CD1c-positive myeloid dendritic cell (primary cell): ENCODE results near the gene SPOCK1.
A peak's percentile ranks its signal among the peaks of the same experiment; 100 is the strongest.
"Not testable (repeated sequence)": the region's sequence is repeated elsewhere in the genome, so short reads cannot be mapped to it uniquely, and the experiment has no call there.

Experiments used
- DNase-seq: peaks from one replicate; pipeline ENCODE4 v3.0.0-alpha.2; 2016; ENCODE audit errors: extremely low spot score

SPOCK1 gene

DNA sequence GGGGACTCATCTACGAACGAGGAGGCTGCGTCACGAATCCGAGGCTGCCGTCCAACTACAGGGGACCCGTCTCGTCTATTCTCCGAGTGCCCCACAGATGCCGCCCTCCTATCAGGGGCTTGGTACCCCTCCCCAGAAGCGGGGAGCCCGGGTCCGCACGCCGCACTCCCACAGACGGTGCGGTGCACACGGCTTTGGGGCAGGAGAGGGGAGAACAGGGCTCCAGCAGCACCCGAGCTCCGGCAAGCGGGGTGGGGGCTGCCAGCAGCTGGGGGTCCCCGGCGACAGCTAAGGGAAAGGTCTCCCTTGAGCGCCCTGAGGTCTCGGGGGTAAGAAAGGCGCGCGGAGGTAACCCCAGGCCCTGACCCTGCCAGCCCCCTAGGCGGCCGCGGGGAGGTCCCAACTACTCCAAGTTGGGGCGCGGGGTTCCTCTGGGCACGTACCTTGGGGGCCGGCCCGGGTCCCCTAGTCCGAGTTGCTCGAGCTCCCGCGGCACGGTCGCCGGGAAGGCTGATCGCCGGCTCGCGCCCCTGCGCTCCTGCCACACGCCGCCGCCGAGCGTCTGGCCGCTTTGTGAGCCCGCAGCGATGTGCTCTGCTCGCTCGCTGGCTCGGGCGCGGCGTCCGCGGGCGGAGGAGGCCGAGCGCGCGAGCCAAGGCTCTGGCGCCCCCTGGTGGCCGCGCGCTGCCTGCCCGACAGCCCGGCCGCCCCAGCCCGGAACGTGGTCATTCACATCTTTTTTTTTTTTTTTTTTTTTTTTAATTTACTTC is at the start of gene SPOCK1:
SPOCK1 (minus strand) TSS at position 591 of the 770 bp plus-strand sequence.
- peak; percentile 81 for DNase-seq

DNA sequence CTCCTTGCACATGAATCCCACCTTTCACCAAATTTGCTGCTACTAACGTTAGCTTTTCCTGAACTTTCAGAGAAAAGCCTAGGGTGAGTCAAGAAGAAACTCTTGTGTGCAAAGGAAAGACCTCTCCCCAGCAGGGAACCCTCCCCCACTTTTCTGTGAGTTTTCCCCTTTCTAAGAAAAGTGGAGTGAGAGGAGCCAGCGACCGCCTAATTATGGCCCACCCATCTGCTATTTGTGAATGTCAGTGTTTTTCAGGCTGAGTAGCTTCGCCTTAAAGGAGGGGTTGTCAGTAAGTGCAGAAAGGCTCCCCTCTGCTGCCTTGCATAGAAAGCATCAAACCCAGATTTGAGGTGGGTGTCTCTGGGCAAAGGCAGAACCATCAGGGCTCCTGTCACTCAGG is 46.8 kb upstream of the SPOCK1 start:
- no peak for DNase-seq

DNA sequence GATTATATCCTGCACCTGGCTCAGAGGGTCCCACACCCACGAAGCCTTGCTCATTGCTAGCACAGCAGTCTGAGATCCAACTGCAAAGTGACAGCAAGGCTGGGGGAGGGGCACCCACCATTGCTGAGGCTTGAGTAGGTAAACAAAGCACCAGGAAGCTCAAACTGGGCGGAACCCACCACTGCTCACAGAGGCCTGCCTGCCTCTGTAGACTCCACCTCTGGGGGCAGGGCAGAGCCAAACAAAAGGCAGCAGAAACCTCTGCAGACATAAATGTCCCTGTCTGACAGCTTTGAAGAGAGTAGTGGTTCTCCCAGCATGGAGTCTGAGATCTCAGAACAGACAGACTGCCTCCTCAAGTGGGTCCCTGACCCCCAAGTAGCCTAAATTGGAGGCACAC is 36.3 kb upstream of the SPOCK1 start:
- DNase-seq: not testable (repeated sequence)

DNA sequence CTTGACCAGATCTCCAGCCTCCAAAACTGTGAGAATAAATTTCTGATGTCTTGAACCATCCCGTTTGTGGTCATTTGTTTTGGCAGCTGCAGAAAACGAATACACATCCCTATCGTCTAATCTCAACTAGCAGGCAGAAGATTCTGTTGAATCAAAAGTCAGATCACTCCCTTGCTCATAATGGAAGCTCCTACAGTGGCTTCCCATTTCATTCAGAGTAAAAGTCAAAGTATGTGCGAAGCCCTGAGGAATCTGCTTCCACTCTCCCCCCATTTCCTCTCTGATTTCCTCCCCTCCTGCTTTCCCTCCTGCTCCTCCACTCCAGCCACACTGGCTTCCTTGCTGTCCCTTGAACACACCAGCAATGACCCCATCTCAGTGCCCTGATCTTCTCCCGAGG is 34.8 kb upstream of the SPOCK1 start:
- no peak for DNase-seq

DNA sequence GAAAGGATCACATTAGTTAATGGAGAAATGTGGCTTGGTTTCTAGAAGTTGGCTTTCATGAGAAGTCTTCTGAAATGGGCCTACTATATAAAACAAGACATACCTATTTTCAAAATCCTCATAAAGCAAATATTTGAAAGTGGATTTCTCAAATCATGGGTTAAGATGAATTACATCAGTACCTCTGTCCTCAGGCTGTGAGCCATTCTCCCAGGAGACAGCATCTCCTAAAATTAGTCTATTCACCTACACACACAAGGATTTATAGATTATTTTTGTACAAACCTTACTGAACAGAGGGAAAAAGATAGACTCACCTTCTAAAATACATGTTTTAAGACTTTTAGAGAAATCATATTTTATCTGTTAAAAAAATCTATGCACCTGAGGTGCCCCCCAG is 32.1 kb upstream of the SPOCK1 start:
- DNase-seq: no peak

DNA sequence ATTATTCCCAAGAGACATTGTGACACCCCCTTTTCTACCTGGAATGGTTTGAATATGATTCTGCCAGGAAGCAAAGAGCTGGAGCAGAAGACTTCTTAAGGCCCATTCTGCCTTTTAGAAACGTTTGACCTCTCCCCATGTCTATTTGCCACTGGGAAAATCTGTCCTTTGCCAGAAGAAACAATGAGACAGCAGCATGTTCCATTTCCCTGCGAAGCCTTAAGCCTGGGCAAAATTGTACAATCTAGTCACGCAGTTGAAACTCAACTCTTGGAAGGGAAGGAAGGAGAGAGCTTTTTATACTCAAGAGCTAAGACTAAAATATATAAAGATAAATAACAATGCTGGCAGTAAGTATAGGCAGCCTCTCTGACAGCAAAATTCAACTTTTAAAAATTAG is 22.1 kb upstream of the SPOCK1 start:
- DNase-seq: no peak

DNA sequence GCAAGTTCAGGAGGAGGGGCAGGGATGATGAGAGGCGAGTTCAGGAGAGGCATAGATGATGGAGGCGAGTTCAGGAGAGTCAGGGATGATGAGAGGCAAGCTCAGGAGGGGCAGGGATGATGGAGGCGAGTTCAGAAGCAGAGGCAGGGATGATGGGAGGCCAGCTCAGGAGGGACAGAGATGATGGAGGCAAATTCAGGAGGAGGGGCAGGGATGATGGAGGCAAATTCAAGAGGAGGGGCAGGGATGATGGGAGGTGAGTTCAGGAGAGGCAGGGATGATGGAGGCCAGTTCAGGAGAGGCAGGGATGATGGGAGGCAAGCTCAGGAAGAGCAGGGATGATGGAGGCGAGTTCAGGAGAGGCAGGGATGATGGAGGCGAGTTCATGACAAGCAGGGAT is 17.8 kb upstream of the SPOCK1 start:
- no peak for DNase-seq

DNA sequence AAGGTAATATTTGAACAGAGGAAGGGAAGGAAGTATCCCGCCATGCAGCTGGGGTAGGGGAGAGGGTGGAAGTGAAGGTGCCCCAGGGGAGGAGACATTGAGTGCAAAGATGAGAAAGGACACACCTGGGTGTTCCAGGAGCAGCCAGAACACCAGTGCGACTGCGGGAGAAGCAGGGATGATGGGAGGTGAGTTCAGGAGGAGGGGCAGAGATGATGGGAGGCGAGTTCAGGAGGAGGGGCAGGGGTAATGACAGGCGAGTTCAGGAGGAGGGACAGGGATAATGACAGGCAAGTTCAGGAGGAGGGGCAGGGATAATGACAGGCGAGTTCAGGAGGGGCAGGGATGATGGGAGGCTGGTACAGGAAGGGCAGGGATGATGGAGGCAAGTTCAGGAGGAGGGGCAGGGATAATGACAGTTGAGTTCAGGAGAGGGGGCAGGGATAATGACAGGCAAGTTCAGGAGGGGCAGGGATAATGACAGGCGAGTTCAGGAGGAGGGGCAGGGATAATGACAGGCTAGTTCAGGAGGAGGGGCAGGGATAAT is 17.2 kb upstream of the SPOCK1 start:
- no peak for DNase-seq

DNA sequence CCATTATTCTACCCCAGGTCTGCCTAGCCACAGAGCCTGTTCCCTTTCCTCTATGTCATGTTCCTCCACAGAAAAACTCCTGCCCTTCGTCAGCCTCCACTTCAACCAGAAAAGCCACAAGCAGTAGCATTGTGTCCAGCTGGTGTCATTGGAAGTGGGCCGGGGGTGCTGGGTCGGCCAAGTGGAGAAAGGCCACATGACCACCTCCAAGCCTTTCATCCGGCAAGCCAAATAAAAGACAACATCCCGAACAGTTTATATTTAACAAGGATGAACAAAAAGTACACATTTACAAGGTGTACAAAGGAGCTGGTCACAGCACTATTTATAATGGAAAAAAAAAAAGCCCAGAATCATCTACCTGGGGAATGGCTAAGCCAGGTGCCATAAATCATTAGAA is 16.1 kb upstream of the SPOCK1 start:
- no peak for DNase-seq

DNA sequence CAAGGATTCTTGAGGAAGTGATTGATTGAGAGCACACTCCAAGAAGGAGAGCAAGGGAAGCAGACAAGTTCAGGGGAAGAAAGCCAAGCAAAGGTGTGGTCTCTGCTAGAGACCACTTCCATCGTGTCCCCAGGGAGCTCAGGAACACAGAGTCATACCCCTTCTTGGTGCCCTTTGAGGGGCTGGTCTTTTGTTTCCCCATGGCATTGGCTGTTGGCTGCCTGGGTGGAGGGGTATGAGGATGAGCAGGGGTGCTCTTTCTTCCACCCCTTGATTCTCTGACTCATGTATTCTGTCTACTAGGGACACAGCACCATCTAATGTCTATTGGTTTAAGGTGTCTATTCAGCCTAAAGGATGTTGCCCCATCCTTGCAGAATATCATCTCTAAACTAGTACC is 11.5 kb upstream of the SPOCK1 start:
- DNase-seq: no peak

DNA sequence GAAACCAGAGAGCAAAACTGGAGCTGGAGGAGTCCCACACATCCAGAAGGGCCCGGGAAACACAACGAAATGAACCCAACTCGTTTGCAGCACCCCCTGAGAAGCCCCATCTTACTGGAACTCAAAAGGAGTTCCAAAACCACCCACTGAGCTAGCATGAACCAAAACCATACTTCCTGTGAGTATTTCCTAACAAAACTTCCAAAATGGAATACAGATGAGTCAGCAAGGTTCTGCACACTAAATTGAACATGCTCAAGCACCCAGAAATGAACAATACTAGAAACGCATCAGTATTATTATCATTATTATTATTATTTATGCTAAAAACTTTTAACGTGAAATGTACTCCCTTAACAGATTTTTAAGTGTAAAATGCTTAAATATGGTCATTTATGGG is 8.0 kb upstream of the SPOCK1 start:
- no peak for DNase-seq

DNA sequence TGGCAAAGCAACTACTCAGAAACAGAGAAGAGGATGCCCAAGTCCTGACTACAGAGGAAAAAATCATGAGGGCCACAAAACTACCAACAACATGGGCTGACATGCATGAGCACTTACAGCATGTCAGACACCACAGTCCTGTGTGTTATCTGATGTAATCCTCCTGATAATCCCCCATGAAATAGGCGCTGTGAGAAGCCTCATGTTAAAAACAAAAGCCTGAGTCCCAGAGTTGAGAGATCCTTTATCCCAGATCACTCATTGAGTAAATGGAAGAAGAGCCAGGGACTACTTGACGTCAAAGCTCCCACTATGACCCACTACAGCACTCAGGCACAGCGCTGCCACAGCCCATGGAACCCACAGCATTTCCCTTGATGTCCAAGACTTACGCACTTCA is 7.2 kb upstream of the SPOCK1 start:
- DNase-seq: no peak

DNA sequence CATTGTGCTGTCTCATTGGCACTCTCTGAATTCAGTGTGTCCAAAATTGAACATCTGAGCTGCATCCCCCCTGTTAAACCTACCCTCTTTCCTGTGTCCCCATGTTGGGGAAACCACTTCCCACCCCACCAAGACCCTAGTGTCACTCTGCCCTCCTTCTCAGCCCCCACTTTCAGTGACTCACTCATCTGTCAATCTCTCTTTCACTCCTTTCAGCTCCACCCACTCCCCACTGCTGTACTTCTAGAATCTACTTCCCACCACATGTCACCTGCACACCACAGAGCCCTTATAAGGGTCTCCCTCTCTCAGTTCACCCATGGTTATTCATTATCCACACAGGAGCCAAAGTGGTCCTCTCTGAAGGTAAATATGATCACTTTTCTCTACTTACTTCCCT is 5.8 kb upstream of the SPOCK1 start:
- DNase-seq: no peak

DNA sequence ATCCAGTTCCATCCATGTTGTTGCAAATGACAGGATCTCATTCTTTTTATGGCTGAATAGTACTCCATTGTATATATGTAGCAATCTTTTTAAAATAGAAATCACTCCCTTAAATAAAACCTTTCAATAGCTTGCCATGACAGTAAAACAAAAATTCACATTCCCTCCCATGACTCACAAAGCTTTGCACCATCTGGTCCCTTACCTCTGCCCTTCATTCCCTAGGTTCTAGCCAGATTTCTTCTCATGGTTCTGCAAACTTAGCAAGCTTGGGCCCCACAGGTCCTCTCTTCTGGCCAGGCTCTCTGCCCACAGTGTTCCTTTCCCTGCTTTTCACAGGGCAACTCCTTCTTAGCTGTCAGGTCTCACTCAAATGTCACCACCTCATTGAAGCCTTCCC is 4.3 kb upstream of the SPOCK1 start:
- DNase-seq: no peak

DNA sequence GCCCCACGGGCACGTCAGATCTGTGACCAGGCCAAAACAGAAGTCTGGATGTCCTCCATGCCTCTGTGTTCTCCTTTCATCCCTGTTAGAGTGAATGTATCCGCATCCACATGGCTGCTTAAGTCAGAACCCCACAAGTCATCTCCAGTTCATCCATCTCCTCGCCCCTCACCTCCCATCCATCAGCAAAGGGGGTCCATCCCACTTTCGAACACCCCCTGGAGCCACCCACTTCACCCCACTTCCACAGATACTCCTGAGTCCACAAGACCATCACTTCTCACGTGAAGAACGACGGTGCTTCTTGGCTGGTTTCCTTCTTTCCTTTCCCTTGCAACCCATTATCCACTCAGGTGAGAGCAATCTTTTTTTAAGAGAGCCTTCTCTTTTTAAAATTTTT is 3.5 kb upstream of the SPOCK1 start:
- DNase-seq: no peak

DNA sequence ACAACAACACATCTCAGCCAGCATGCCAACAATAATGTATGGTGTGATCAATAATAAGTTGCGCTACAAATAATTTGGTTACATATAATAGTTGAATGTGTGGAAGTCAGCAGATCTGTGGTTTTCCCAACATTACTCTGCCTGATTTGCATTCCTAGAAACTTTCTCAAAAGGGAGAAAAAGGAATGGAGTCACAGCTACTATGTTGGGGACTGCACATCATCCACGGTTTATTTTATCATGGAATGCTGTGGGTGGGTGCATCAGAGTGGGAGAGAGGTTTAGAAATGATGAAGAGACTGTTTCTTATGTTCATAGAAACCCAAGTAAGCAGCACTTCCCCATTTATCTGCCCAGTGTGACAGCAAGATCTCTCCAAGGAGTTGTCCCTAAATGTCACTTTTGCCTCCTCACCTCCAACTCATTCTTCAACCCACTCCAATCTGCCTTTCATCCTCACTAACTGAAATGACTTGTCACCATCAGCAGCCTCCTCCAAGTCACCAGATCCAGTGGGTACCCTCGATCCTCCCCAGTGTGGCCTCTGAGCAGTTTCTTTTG is 2.8 kb upstream of the SPOCK1 start:
- no peak for DNase-seq

DNA sequence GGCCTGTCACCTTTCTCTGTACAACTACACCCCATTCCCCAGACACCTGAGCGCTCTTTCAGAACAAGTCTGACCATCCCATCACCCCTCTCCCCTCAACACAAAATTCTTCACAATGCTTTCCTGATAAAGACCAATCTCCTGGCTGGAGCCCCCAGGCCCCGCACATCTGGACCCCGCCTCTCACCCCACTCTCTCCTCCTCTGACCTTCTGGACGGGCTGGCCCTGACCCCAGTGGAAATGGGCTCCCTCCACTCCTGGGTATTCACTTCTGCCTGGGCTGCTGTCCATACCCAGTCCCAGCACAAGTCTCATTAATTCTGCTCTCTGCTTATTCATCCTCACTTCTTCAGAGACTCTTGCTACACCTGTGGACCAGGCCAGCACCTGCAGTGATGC is 2.1 kb upstream of the SPOCK1 start:
- DNase-seq: no peak

DNA sequence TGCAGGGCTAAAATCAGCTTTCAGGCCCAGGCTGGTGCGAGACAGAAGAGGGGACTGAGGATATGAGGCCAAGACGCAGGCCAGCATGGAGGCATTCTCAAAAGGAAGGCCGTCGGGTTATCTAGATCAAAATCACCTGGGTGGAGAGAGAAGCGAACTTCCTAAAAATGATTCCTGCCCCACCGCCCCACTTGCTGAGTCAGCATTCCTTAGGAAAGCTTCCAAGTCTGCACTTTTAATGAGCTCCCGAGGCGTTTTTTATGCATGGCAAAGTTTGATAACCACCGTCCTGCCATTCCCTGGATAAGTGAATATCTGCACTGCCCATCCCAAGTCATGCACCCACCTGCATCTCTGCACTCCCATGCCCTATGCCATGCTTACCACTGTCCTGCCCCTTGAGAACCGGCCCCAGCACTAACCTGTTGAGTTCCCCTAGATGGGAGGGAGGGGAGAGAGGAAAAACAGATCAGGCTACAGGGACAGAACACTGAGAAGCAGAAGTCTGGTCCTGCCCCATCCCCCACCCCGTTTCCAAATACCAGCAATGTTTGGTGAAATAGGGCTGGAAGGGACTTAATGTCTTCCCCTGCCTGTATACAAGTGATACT is 1.6 kb upstream of the SPOCK1 start:
- no peak for DNase-seq

DNA sequence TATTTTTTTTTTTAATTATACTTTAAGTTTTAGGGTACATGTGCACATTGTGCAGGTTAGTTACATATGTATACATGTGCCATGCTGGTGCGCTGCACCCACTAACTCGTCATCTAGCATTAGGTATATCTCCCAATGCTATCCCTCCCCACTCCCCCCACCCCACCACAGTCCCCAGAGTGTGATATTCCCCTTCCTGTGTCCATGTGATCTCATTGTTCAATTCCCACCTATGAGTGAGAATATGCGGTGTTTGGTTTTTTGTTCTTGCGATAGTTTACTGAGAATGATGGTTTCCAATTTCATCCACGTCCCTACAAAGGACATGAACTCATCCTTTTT is 351 bp upstream of the SPOCK1 start:
- not testable (repeated sequence) for DNase-seq

DNA sequence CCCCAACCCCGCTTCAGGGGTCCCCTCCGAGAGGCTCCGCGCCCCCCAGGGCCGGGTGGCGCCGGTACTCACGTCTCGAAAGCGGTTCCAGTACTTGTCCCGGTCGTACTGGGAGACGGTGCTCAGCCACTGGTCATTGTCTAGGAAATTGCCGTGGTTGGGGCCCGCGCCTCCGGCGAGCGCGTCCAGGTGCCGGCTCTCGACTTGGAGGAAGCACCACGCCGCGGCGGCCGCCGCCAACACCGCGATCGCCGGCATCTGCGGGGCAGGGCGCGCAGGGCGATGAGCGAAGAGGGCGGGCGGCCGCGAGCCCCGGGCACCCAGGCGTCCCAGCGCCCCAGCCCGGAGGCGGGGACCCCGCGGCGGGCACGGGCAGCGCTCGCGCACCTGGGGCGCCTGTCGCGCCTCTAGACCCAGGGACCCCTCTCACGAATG is 808 bp downstream of the SPOCK1 start:
- no peak for DNase-seq

DNA sequence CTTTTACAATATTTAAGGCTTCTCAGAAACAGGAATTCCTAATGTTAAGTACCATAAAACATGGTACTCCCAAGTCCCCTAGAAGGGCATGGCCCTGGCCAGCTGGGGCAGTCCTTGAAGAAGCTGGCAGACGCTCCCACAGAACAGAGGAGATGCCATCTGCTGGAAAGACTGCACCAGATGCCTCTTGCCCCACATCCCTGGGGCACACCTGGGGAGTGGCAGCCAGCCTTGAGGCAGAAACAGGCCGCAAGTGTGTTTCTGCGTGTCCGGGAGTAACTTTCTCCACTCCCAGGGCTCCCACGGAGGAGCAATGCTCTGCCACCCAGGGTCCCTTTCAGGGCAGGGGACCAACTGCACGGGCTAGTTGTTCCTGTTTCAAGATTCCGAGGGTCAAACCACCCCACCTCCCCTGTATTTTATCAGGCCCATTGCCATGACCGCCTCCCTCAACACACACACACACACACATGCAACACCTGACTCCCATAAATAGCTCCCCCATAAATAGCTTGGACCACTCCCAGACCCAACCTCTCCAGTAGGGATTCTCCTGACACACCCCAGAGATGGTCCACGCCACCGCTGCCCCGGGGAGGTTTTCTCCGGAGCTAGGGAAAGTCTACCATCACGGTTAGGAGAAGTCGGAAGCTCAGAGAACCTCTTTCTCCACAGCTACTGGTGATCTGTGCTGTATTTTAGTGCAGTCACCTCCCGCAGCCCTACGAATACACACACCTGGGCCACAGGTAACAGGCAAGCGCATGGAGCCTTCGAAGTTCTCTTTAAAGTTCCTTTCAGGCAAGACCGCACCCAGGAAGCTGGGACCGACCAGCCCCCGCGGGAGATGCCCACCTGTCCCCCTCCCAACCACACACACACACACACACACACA is 1.5 kb downstream of the SPOCK1 start:
- no peak for DNase-seq

DNA sequence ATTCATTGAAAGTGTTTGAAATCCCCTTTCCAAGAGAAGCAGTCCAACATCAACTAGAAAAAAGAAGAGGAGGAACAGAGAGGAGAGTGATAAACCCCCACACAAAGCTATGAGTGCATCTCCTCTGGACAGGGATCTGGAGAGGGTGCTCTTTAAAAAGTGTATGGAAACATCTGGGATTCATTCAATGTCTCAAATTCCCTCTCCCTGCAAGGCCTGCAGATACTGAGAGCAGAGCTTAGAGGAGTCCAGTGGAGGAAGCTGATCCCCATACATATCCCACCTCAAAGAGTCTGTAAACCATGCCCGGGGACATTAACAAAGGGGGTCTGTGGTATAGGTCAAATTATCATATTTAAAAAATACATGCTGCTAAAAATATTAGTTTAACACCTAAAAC is 2.2 kb downstream of the SPOCK1 start:
- DNase-seq: no peak
